Right kidney (tissue), 9 donors: ENCODE data around the gene ZNF71.

Source experiments
- DNase-seq: peaks from one replicate; pipeline ENCODE4 v3.0.0-alpha.2; 2016
- long read RNA-seq, 8 donors: transcript quantifications; one replicate each; lab custom pipeline, GENCODE V29; 2026

ZNF71 gene
- long read RNA-seq, donor 1, full-length matches to known transcripts = 8 of 8 reads
- long read RNA-seq, donor 1, partial matches to known transcripts = 0 of 8 reads
- long read RNA-seq, donor 1, other reads (novel, unspliced or antisense) = 0 of 8 reads
- long read RNA-seq, donor 2, full-length matches to known transcripts = 7 of 7 reads
- long read RNA-seq, donor 2, partial matches to known transcripts = 0 of 7 reads
- long read RNA-seq, donor 2, other reads (novel, unspliced or antisense) = 0 of 7 reads
- long read RNA-seq, donor 3, full-length matches to known transcripts = 2 of 2 reads
- long read RNA-seq, donor 3, partial matches to known transcripts = 0 of 2 reads
- long read RNA-seq, donor 3, other reads (novel, unspliced or antisense) = 0 of 2 reads
- long read RNA-seq, donor 4, full-length matches to known transcripts = 4 of 4 reads
- long read RNA-seq, donor 4, partial matches to known transcripts = 0 of 4 reads
- long read RNA-seq, donor 4, other reads (novel, unspliced or antisense) = 0 of 4 reads
- long read RNA-seq, donor 5, full-length matches to known transcripts = 6 of 6 reads
- long read RNA-seq, donor 5, partial matches to known transcripts = 0 of 6 reads
- long read RNA-seq, donor 5, other reads (novel, unspliced or antisense) = 0 of 6 reads
- long read RNA-seq, donor 6, full-length matches to known transcripts = 3 of 3 reads
- long read RNA-seq, donor 6, partial matches to known transcripts = 0 of 3 reads
- long read RNA-seq, donor 6, other reads (novel, unspliced or antisense) = 0 of 3 reads
- long read RNA-seq, donor 7, full-length matches to known transcripts = 7 of 7 reads
- long read RNA-seq, donor 7, partial matches to known transcripts = 0 of 7 reads
- long read RNA-seq, donor 7, other reads (novel, unspliced or antisense) = 0 of 7 reads
- long read RNA-seq, donor 8, full-length matches to known transcripts = 5 of 5 reads
- long read RNA-seq, donor 8, partial matches to known transcripts = 0 of 5 reads
- long read RNA-seq, donor 8, other reads (novel, unspliced or antisense) = 0 of 5 reads

- DNase-seq = peak; percentile 95
Observed at GRCh38 chr19:56594783-56595547, at the start of gene ZNF71. Gene ZNF71, plus strand, starts transcription at chr19:56595302. Its CDS starts 6,257 bp downstream, at chr19:56601559.

- DNase-seq = no peak
Observed at GRCh38 chr19:56547535-56547934, 47.6 kb upstream of the ZNF71 start.

DNA sequence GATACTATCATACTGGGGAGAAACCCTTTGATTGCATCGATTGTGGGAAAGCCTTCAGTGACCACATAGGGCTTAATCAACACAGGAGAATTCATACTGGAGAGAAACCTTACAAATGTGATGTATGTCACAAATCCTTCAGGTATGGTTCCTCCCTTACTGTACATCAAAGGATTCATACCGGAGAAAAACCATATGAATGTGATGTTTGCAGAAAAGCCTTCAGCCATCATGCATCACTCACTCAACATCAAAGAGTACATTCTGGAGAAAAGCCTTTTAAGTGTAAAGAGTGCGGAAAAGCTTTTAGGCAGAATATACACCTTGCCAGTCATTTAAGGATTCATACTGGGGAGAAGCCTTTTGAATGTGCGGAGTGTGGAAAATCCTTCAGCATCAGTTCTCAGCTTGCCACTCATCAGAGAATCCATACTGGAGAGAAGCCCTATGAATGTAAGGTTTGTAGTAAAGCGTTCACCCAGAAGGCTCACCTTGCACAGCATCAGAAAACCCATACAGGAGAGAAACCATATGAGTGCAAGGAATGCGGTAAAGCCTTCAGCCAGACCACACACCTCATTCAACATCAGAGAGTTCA lies 40.7 kb upstream of the ZNF71 start:
- DNase-seq = no peak

- DNase-seq = no peak
Observed at GRCh38 chr19:56562766-56563165, 32.3 kb upstream of the ZNF71 start.

DNA sequence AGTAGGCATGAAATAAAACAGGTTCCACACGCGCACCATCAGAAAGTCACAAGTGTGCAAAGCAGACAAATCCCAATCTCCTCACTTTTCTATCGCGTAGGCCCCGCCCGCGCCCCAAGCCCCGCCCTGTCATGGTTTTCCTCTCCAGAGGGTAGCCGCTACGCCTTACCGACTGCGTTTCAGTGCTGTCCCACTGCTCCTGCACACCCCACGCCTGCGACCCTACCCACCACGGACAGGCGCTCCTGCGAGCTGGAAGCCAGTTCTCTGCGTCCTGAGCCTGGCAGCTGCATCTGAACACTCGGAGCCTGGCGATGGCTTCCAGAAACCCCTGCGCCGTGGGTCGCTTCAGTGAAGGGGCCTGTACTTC lies 28.2 kb upstream of the ZNF71 start:
- DNase-seq = peak; percentile 90

GRCh38 chr19:56567274-56568120 lies 27.6 kb upstream of the ZNF71 start, which contains the start of gene ZNF470:
Gene ZNF470, plus strand, starts transcription at chr19:56567468. Its CDS starts 2,844 bp downstream, at chr19:56570312.
- DNase-seq = peak; percentile 89

DNA sequence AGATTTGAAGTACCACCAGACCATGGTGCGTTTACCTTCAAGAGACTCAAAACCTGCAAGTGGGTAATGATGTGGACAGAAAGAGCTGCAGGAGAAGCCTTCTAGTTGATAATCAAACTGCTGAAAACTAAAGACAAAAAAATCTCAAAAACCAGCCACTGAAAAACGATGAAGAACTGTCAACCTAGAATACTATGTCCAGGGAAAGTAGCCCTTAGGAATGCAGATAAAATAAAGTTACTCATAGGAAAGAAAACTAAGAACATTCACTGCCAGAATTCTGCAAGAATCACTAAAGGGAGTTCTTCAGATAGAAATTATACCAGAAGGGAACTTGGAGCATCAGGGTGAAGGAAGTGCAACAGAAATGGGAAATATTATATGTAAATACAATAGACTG lies 22.5 kb upstream of the ZNF71 start:
- no peak for DNase-seq

- no peak for DNase-seq
Observed at GRCh38 chr19:56573914-56574313, 21.2 kb upstream of the ZNF71 start.

- no peak for DNase-seq
Observed at GRCh38 chr19:56577719-56578602, 17.1 kb upstream of the ZNF71 start.

GRCh38 chr19:56594446-56594782 lies 688 bp upstream of the ZNF71 start:
- no peak for DNase-seq

DNA sequence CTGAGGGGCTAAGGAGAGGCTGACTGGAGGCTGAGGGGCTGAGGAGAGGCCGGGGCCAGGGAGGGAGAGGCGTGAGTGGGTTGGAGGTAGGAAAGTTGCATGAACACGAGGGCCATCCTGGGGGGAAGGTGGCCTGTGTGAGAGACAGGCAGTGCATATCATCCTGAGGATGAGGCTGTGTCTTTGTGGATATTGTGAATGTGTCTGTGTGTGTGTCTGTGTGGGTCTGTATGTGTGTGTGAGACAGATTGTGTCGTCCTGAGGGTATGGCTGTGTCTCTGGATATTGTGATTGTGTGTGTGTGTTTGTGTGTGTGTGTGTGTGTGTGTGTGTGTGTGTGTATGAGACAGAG lies 422 bp downstream of the ZNF71 start:
- no peak for DNase-seq

- no peak for DNase-seq
Observed at GRCh38 chr19:56596676-56597075, 1.6 kb downstream of the ZNF71 start.

GRCh38 chr19:56597696-56598095 lies 2.6 kb downstream of the ZNF71 start:
- DNase-seq = no peak

GRCh38 chr19:56601375-56601774 lies 6.3 kb downstream of the ZNF71 start:
- no peak for DNase-seq

- no peak for DNase-seq
Observed at GRCh38 chr19:56603829-56604228, 8.7 kb downstream of the ZNF71 start.

DNA sequence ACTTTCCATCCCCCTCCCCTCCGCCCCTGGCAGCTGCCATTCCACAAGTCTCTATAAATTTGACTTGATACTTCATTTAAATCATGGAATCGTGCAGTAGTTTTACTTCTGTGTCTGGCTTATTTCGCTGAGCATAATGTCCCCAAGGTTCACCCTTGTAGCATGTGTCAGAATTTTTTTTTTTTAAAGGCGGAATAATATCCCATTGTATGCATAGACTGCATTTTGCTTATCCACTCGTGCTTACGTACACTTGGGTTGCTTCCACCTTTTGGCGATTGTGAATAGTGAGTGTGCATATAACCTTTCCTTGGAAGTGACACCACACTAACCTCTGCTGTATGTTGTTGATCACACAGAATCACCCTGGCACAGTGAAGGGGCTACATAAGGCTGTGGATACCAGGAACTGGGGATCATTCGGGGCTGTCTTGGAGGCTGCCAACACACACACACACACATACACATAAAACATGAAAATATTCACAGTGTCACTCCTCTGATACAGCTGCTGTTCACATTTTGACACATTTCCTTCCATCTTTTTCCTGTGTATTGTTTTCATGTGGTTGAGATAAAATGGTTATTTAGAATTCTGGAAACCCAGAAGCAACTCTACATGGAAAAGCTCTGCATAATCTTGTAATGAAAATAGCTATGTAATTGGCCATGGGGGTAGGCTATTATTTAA lies 13.3 kb downstream of the ZNF71 start:
- no peak for DNase-seq

DNA sequence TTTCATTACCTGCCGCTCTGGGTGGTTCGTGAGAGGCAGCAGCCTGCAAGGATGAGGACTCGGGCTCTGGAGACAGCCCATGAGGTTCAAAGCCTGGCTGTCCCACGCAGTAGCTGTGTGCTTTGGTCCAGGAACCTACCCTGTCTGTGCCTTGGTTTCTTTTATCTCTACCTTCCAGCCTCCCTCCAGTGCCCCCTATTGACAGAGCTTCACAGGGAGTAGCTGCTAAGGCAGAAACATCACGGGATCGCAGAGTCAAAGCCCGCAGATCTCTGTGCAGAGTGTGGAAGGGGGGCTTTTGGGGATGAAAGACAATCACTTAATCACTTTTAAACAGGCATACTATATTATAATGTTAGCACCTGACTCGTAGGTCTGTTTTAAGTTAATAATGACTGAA lies 16.2 kb downstream of the ZNF71 start:
- DNase-seq = no peak

GRCh38 chr19:56612737-56613136 lies 17.6 kb downstream of the ZNF71 start:
- no peak for DNase-seq

GRCh38 chr19:56613639-56614038 lies 18.5 kb downstream of the ZNF71 start:
- DNase-seq = no peak
